HG03565 (cell line): ENCODE measurements around the gene AOPEP.
"Not testable (repeated sequence)": the region's sequence is repeated elsewhere in the genome, so short reads cannot be mapped to it uniquely, and the experiment has no call there.

ENCODE experiments used
- ATAC-seq: cut with Tn5 transposase; IDR thresholded peaks from one replicate; pipeline ENCODE4 v1.9.1; 2021; ENCODE audit warnings: mild to moderate bottlenecking, moderate library complexity; ENCODE audit not compliant: unreplicated experiment

Gene AOPEP

DNA sequence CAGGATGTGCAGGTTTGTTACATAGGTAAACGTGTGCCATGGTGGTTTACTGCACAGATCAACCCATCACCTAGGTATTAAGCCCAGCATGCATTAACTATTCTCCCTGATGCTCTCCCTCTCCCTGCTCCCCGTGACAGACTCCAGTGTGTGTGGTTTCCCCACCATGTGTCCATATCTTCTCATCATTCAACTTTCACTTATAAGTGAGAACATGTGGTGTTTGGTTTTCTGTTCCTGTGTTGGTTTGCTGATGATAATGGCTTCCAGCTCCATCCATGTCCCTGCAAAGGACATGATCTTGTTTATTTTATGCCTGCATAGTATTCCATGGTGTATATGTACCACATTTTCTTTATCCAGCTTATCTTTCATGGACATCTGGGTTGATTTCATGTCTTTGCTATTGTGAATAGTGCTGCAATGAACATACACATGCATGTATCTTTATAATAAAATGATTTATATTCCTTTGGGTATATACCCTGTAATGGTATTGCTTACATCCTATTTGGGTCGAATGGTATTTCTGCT is 103.6 kb downstream of the AOPEP start:
- not testable (repeated sequence) for ATAC-seq

DNA sequence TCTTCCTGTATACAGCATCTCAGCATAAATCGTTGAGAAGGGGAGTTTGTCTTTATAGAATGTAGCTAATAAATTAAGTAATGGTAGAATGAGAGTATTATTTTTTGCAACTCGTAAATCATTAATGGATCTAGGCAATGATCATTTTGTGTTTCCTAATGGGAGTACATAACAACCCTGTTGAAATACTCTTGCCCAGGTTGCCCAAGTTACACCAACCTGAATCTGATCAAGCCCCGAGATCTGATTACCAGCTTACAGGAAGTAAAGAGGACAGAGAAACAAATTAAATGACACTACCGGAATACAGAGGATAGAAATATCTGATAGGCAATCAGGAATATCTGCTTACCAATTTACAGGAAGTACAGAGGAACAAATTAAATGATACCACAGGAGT is 107.3 kb downstream of the AOPEP start:
- ATAC-seq = no peak

DNA sequence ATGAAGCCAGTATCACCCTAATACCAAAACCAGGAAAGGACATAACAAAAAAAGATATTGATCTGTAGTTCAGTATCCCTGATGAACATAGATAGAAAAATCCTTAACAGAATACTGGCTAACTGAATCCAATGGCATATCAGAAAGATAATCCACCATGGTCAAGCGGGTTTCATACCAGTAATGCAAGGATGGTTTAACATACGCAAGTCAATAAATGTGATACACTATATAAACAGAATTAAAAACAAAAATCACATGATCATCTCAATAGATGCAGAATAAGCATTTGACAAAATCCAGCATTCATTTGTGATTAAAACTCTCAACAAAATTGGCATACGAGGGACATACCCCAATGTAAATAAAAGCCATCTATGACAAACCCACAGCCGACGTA is 110.9 kb downstream of the AOPEP start:
- ATAC-seq = no peak

DNA sequence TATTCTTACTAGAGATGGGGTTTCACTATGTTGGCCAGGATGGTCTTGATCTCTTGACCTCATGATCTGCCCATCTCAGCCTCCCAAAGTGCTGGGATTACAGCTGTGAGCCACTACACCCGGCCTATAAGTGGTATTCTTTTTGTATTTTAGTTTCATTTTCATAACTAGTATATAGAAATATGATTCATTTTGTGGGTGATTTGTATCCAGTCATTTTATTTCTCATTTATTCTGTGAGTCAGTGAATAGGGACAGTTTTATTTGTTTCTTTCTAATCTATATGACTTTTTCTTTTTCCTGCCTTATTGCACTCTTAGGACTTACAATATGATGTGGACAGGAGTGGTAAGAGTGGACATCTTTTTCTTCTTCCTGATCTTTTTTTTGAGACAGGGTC is 112.9 kb downstream of the AOPEP start:
- ATAC-seq = no peak

DNA sequence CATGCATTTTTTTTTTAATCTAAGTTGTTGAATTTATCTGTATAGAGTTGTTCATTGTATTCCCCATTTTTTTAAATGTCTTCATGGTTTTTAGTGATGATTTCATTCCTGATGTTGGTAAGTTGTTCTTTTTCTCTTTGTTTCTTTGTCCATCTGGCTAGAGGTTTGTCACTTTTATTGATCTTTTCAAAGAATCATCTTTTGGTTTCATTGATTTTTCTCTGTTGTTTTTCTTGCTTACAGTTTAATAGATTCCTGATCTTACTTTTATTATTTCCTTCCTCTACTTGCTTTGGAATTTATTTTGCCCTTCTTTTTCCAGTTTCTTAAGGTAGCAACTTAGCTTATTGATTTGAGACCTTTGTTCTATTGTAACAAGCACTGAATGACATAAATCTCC is 114.2 kb downstream of the AOPEP start:
- no peak for ATAC-seq

DNA sequence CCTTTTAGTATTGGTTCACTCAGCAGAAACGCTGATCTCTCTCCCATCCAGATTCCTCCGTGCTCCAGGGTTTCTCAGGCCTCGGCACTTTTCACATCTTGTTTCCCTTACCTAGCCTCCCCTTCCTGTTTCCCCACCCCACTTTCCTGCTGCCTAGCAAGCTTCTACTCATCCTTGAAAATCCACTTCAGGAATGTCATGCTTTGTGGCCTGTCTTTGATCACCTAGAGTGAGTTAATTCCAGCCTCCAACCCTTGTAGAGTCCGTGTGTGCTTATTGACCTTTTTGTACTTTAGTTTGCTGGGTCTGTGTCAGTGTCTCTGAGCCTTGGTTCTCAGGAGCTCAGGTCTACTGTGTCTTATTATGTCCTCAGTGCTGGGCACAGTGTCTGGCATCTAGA is 116.6 kb downstream of the AOPEP start:
- ATAC-seq = no peak

DNA sequence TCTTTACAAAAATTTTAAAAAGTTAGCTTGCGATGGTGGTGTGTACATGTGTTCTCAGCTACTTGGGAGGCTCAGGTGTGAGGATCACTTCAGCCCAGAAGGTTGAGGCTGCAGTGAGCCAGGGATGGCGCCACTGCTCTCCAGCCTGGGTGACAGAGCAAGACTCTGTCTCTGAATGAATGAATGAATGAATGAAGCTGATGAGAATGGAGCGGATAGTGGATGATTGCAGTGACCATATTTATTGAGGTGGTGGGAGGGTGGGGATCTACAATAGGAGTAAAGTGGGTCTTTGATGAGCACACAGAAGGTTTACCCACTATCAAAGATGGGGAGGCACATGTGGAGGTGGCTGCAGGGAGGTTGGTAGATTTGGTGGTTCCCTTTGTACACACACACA is 120.2 kb downstream of the AOPEP start:
- ATAC-seq = no peak

DNA sequence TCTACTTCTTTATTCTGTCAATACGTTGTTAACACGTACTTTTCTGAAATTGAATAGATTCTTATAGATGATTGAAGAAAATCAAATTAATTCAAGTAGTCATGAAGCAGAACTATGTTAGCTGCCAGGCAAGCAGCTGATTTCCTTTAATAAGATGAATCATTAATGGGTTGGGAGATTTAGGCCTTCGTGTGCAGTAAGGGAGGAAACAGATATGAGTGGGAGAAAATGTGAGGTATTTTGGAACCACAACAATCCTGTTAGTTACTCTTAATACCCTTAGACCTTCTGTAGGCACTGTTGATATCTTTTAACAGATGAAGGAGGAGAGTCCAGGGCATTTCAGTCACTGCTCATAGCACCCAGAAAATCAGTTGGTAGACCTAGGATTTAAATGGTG is 121.0 kb downstream of the AOPEP start:
- no peak for ATAC-seq

DNA sequence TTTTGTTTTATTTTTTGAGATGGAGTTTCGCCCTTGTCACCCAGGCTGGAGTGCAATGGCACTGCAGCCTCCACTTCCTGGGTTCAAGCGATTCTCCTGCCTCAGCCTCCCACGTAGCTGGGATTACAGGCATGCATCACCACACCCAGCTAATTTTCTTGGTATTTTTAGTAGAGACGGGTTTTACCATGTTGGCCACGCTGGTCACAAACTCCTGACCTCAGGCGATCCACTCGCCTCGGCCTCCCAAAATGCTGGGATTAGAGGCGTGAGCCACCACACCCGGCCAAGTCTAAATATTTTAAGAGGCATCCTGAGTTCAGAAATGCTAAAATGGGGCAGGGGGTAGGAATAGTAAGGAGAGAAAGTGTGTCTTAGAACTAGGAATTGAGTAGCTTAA is 122.3 kb downstream of the AOPEP start:
- ATAC-seq = not testable (repeated sequence)

DNA sequence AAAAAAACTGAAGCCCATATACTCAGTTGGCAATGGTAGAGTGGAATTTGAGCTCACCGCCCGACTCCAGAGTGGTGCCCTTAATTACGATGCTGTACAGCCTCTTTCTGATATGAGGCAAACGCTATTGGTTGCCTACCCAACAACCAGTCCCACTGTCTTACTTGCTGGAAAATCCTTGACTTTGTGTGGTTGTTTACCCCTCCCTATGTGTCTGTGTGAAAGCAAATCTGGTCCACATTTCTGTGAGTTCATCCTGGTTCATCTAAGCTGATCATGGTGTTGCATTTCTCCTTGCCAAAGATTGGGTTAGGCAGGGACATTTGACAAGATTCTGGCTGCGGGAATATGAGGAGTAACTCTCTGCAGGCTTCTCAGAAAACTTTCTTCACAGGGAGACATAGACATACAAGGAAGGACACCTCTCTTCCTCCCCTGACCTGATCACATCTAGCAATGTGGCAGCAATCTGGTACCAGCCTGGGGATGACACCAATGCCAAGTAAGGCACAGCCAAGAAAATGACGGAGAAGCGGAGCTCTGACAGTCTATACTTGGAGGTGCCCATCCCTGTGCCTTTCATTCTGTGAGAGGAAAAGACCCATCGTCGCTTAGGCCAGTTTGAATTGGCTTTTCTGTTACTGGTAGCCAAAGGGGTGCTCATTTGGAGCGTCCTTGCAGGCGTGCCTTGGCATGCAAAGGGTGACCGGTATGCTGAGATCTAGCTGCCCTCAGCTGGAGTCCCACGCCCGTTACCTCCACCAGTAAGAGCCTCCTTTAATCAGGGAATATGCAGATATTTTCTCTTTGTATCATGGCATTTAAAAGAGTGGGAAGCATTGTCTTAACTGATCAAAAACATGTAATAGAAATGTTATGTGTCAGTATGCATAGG is 124.3 kb downstream of the AOPEP start:
- no peak for ATAC-seq

DNA sequence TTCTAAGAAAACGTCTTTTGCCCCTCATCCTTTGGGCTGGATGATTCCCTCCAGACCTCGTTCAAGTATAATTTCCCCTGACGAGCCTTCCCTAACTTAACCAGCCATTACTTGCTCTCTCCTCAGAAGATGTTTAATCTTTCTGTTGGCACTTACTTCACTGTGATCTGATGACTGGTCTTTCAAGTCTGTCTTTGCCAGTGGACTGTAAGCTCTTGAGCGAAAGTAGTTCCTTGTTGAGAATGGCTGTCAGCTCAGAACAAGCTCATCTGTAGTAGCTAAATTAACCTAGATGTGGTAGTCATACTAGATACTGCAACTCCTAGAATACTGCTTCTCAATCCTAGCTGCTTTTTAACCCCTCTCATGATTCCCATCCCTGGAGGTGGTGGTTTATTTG is 125.0 kb downstream of the AOPEP start:
- no peak for ATAC-seq

DNA sequence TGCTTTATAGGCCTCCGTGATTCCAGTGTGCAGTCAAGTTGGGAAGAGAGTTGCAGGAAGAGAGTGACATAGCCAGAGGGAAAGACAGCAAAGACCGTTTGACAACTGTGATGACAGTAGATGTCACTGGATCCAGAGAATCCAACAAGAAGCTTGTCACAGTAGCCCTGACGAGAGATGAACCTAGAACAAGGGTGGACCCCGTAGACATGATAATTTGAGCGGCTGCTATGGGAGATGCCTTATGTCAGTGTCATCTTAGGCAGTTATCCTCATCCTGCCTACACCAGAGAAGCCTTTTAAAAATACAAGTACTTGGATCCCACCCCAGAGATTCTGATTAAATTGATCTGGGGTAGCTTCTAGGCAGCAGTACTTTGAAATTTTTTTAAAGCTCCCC is 125.4 kb downstream of the AOPEP start:
- ATAC-seq = no peak

DNA sequence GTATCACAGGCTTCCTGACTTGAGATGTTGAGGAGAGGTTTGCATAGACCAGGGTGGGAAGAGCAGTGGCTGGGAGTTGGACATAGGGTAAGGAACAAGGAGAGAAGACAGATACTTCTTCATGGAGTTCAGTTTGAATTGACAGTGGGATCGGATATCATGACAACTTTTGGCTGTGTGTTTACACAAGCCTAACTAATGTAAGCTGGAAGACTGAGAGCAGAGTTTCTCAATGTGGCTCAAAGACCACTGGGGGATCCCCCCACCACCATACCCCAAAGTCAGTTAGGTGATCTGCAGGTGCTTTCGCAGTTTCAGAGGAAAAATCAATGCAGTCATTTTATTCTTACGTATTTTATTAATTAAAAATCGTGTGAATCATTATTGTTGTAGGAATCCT is 125.9 kb downstream of the AOPEP start:
- no peak for ATAC-seq

DNA sequence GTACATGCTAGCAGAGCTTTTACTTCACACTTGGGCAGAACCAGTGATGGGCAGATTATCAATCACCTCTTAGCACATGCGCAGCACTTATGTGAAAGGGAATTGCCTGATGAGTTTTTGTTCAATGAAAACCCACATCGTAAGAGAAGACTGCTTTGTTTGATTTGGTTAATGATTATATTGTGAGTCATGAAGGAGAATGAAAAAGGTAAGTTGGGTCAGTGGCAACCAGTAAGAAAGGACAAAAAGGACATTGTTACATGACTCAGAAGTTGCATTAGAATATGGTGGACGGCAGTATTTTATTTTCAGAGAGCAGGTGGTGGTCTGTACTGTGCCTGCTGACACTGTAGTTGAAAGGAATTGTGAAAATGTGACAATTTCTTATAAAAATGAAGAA is 127.4 kb downstream of the AOPEP start:
- no peak for ATAC-seq

DNA sequence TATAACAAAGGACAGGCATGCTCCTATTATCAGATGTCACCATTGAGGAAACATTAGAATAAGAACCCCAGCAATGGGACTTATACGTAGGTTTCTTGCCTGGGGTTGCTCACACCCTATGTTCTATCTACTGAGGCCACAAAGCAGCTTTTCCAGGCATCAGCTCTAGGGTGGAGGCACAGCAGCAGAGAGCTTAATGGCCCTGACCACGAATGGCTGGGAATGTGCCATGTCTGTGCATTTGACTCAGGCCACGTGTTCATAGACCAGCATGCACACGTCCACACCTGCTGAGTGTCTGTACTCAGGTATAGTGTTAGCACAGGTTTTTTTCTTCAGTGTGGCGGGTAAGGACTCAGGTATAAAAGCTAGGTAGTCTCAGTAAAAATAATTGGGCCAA is 129.4 kb downstream of the AOPEP start:
- ATAC-seq = no peak

DNA sequence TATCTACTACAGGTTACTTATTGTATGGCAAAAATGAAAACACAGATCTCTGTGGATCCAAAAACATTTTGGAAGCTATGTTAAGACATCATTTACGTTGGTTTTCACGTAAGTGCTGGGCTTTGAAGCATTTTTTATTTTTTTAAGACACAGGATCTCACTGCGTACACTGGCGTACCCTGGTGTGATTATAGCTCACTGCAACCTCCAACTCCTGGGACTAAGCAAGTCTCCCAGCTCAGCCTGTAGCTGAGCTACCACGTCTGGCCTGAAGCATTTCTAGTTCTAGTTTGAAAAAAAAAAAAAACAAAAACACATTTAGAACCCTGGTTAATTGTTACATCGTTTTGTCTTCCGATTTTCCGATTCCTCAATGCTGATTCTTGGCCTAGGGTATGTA is 131.3 kb downstream of the AOPEP start:
- ATAC-seq = no peak

DNA sequence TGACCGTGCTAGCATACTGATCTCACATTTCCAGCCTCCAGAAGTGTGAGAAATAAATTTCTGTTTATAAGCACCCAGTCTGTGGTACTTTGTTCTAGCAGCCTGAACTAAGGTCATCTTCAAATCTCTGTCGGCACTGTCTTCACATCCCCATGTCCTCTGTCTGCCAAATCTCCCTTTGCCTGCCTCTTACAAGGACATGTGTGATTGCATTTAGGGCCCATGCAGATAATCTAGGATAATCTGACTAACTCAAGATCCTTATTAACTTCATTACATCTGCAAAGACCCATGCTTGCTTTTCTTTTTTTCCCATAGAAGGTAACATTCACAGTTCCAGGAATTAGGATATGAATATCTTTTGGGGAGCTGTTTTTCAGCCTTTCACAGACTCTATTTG is 132.7 kb downstream of the AOPEP start:
- no peak for ATAC-seq

DNA sequence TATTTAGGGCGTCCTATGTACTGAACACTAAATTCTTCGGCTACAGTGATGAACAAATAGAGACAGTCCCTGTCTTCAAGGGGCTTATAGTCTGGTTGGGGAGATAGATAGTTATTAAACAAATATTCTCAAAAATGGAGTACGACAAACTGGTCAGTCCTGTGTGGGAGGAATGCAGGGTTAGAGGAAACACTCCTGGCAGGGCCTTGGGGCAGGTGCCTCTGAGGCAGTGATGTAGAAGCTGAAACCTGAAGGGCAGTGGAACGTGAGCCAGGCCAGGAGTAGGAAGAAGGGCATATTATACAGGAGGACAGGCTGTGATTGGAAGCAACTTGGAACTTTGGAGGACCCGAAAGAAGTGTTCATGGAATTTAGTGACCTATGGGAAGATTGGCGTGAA is 133.4 kb downstream of the AOPEP start:
- ATAC-seq = no peak

DNA sequence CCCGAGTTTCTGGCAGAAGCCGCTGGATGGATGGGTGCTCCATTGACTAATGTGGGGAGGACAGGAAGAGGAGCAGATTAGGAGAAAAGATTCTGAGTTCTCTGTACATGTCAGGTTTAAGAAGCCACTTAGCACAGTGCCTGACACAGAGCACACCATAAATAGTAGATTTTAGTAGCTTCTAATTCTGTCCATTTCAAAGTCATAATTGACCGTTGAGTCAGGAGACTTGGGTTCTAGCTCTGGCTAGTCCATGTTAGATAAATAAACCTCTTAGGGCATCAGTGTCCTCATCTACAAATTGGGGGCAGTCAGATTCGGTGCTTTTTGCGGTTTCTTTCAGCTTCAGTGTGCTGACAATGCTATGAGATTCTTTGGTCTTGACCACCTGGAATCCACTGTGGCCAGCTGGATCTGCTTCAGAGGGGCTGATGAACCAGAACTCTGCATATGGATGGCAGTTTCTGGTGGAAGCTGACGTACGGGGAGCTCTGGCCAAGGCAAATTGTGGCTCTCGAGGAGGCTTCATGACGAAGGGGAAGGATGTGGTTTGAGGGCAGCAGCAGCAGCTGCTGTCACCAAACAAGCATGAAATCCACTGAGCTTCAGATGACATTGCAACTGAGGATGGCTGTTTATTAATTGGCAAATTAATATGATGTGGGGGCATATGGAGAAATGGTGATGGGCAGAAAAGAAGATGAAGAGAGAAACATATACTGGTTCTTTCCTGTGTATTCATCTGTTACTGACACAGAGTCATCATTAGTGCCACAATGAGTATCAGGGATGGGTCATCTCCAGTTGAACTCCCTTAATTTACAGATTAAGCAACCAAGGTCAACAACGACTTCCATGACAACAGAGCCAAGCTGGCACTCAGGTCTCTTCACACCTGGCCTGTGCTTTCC is 134.4 kb downstream of the AOPEP start:
- ATAC-seq = peak; percentile 86

DNA sequence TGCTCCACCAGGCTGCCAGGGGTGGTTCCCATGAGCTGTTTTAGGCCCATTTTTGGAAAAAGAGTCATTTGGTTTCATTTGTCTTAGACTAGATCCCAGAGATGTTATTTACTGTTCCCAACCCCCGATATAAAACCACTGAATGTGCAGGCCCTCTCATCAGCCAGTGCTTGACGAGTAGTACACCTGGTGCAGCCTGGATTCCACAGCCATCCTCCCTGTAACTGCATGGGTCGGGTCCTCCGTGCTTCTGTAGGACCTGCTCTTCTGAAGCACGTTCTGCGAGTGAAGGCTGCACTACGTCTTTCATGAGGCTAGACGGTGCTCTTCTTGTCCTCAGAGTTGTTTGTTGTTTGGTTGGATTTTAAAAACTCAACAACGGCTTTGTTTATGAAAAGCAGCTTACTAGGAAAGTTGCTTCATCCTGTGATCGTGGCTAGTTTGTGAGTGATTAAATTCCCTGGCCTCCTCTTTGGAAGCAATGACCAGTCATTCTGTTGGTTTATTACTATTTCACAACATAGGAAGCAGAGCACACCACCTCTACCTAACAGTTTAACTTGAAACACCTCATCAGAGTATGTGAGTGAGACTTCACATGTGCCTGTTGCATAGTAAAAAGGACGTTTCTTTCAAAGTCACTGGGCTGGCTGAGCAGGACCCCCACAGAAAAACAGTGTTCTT is 135.2 kb downstream of the AOPEP start:
- no peak for ATAC-seq

DNA sequence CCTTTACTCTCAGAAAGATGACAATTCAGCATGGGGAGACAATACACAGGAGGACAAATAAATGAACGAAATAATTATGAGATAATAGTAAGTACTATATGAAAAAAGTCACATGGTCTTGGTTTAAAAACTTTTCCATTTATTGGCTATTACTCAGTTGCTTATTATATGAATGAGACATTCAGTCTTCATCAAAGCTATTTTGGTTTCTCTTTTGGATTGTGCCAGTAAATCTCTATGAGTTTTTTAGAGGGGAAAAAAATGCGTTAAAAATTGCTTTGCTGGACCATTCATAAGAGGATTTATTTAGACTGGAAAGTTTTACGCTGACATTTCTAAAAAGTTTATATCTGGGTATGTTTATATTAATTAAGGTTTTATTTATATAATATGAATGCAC is 137.7 kb downstream of the AOPEP start:
- ATAC-seq = no peak
